Pancreas (tissue), 10 donors: ENCODE measurements around the gene KAZN. TPM values are rescaled to one million over a fixed set of nuclear protein-coding genes. Genes with fewer than 3 reads are reported as not detected.

Source experiments
- ATAC-seq, 4 donors: fragments of 200-7000 bp; cut with Tn5 transposase; one replicate each; pipeline versions ENCODE4 v1.8.0 to v1.9.1; 2020; ENCODE audit warnings: mild to moderate bottlenecking in 4 of 4, moderate library complexity in 4 of 4
- DNase-seq, 6 donors: peaks; one replicate each; pipeline ENCODE4 v3.0.0-alpha.2; 2020
- FAIRE-seq: peaks from 2 replicates; lab custom pipeline; 2012; peaks lifted over from hg19 to GRCh38; lab: Jason Lieb, UNC
- H3K27ac ChIP-seq, 4 donors: fragments of 200-600 bp; sonication (generic); 1 replicate in 3 of 4; 2 replicates in 1 of 4; pipeline versions ENCODE4 v1.5.0 to v1.8.0; 2020
- H3K27me3 ChIP-seq, 4 donors: fragments of 200-600 bp; one replicate each; pipeline ENCODE4 v1.8.0; 2021
- H3K36me3 ChIP-seq, 3 donors: fragments of 200-600 bp; sonication (generic) in 1 of 3; one replicate each; pipeline versions ENCODE4 v1.5.0 to v1.8.0; 2020 to 2021
- H3K4me1 ChIP-seq, 3 donors: fragments of 200-600 bp; one replicate each; pipeline ENCODE4 v1.8.0; 2021
- H3K4me3 ChIP-seq, 4 donors: fragments of 200-600 bp; sonication (generic) in 2 of 4; one replicate each; pipeline versions ENCODE4 v1.5.0 to v1.8.0; 2020 to 2021
- H3K9me3 ChIP-seq, 4 donors: fragments of 200-600 bp; one replicate each; pipeline ENCODE4 v1.8.0; 2021
- WGBS, 2 donors: extraction: QIAGEN DNeasy Blood & Tissue Kit; methylation state at CpG; one replicate each; pipeline ENCODE4 v1.1.7; 2013; 5-methylcytosine and 5-hydroxymethylcytosine counted together
- intact Hi-C, 3 donors: fragments of 100-400 bp; cut with DNase I; formaldehyde crosslinking; loops; one replicate each; pipeline versions ENCODE4 v1.11.1 to v1.14.2; 2022
- polyA plus RNA-seq, 2 donors: library from polyadenylated mRNA; stranded (reverse); fragments of 200-250 nt; gene quantifications; one replicate each; pipeline ENCODE4 v1.2.3, GENCODE V29; 2013
- total RNA-seq, 6 donors: library from RNA; stranded (reverse); fragmentation: NEBNext Ultra II Directional in 4 of 6; extraction: Animal tissue kit (Norgen Biotek cat#: 25700) in 4 of 6; gene quantifications; one replicate each; pipeline versions ENCODE4 v1.2.1 to v1.2.4, GENCODE V29; 2021 to 2023
- TF ChIP-seq, protein P1 (sequence below), 4 donors: fragments of 200-600 bp; sonication (generic) in 3 of 4; IDR thresholded peaks; one replicate each; pipeline versions ENCODE4 v1.5.0 to v1.8.0; 2021; ENCODE audit warnings: antibody characterized with exemption in 4 of 4
- donor health status: healthy with polysubstance abuse.
- donor health status: DM: no; HTN: no; CAD: no; lungs with moderate emphysema.
- donor health status: DM: no; HTN: no; CAD: no.
- donor health status: control.
- donor health status: control.
- donor health status: Bipolar disorder and iron deficiency.
- donor health status: DM: yes; HTN: yes; CAD: no.
- donor health status: DM: no; HTN: no; CAD: no.
- donor health status: DM: no; HTN: no; CAD: no.
- donor health status: DM: yes; HTN: yes; CAD: no.

The KAZN gene
- total and polyA plus RNA-seq, 8 donors = 2.4 to 6.0 (median 4.1) TPM

GRCh38 chr1:14553711-14554110 is 44.8 kb upstream of the KAZN start:
- Histone ChIP-seq H3K4me1 (no peaks in the 10 kb centered on the region), H3K27ac (no peak overlapping the region), H3K4me3 (no peak overlapping the region), H3K27me3 (no peaks in the 10 kb centered on the region), H3K9me3 (no peaks in the 10 kb centered on the region), H3K36me3 (no peaks in the 10 kb centered on the region)
- DNase-seq (no peak), FAIRE-seq (no peak), ATAC-seq (peak in 1 of 4 donors; percentile 65)
- TF ChIP-seq, protein P1, sequence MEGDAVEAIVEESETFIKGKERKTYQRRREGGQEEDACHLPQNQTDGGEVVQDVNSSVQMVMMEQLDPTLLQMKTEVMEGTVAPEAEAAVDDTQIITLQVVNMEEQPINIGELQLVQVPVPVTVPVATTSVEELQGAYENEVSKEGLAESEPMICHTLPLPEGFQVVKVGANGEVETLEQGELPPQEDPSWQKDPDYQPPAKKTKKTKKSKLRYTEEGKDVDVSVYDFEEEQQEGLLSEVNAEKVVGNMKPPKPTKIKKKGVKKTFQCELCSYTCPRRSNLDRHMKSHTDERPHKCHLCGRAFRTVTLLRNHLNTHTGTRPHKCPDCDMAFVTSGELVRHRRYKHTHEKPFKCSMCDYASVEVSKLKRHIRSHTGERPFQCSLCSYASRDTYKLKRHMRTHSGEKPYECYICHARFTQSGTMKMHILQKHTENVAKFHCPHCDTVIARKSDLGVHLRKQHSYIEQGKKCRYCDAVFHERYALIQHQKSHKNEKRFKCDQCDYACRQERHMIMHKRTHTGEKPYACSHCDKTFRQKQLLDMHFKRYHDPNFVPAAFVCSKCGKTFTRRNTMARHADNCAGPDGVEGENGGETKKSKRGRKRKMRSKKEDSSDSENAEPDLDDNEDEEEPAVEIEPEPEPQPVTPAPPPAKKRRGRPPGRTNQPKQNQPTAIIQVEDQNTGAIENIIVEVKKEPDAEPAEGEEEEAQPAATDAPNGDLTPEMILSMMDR (IDR thresholded peaks at IDR 0.05) = no peak
- 62 to 69% methylated on average over 7 of the region's 7 CpGs for WGBS, 2 donors
- intact Hi-C loops = no loop called here

- Histone ChIP-seq H3K27ac (no peak overlapping the region), H3K4me1 (no peaks in the 10 kb centered on the region), H3K36me3 (no peaks in the 10 kb centered on the region), H3K4me3 (no peak overlapping the region), H3K9me3 (no peaks in the 10 kb centered on the region), H3K27me3 (no peaks in the 10 kb centered on the region)
- intact Hi-C loops = no loop called here
- WGBS, 2 donors = 61 to 66% methylated on average over 2 of the region's 2 CpGs
- FAIRE-seq (no peak), DNase-seq (no peak), ATAC-seq (no peak)
- TF ChIP-seq, protein P1 (IDR thresholded peaks at IDR 0.05) = no peak
Observed at GRCh38 chr1:14555091-14555490, 43.4 kb upstream of the KAZN start.

DNA sequence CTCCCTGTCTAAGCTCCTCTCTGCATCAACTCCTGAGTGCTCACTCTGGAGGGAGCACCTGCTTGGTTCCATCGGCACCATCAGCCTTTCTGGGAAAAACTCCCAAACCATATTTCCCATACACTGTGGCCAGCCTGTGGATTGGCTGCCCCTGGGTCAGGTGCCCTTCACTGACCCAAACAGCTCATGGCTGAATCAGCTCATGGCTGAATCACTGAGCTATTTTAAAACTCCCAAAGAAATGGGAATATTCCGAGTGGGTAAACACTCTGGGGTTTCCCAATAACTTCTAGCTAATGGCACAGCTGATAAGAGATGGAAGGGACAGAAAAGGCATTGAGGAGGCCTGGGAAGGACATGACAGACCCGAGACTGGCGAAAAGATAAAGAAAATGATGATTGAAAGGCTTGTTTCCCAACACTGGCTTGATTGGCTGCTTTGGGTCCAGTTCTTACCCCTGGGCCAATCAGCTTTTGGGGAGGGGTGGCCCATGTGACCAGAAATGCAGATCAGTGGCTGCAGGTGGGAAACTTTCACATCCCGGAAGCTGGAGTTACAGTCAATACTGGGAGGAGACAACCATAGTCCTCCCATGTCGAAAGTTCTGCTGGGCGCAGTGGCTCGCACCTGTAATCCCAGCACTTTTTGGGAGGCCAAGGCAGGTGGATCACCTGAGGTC is 37.3 kb upstream of the KAZN start:
- no peak overlapping the region for H3K27ac ChIP-seq
- DNase-seq = no peak
- 81 to 84% methylated on average over 8 of the region's 8 CpGs for WGBS, 2 donors
- TF ChIP-seq, protein P1 (IDR thresholded peaks at IDR 0.05) = no peak
- H3K4me1 ChIP-seq = no peaks in the 10 kb centered on the region
- H3K4me3 ChIP-seq = no peak overlapping the region
- no peak for ATAC-seq
- intact Hi-C loops = no loop called here
- H3K36me3 ChIP-seq = no peaks in the 10 kb centered on the region
- no peaks in the 10 kb centered on the region for H3K9me3 ChIP-seq
- no peak for FAIRE-seq
- no peaks in the 10 kb centered on the region for H3K27me3 ChIP-seq

GRCh38 chr1:14565090-14565489 is 33.4 kb upstream of the KAZN start:
- no peak for FAIRE-seq
- intact Hi-C loops = no loop called here
- H3K36me3 ChIP-seq = no peaks in the 10 kb centered on the region
- H3K9me3 ChIP-seq = no peaks in the 10 kb centered on the region
- no peaks in the 10 kb centered on the region for H3K4me1 ChIP-seq
- no peak overlapping the region for H3K4me3 ChIP-seq
- DNase-seq = no peak
- no peaks in the 10 kb centered on the region for H3K27me3 ChIP-seq
- ATAC-seq = no peak
- H3K27ac ChIP-seq = no peak overlapping the region
- TF ChIP-seq, protein P1 (IDR thresholded peaks at IDR 0.05) = no peak
- 44 to 45% methylated on average over 2 of the region's 2 CpGs for WGBS, 2 donors

DNA sequence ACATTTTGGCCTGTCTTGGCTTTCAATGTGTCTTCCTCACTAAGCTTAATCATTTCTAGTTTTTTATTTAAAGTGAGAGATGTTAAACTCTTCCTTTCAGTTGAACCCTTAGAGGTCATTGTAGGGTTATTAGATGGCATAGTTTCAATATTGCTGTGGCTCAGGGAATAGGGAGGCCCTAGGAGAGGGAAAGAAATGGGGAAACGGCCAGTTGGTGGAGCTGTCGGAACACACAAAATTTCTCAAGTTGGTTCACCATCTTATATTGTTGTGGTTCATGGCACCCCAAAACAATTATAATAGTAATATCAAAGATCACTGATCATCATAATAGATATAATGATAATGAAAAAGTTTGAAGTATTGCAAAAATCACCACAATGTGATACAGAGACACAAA is 31.4 kb upstream of the KAZN start:
- no peak overlapping the region for H3K4me3 ChIP-seq
- H3K27me3 ChIP-seq = no peaks in the 10 kb centered on the region
- WGBS, 2 donors = 76 to 77% methylated on average over 2 of the region's 2 CpGs
- FAIRE-seq = no peak
- H3K27ac ChIP-seq = no peak overlapping the region
- DNase-seq = no peak
- intact Hi-C loops = no loop called here
- ATAC-seq = no peak
- no peaks in the 10 kb centered on the region for H3K4me1 ChIP-seq
- H3K9me3 ChIP-seq = no peaks in the 10 kb centered on the region
- TF ChIP-seq, protein P1 (IDR thresholded peaks at IDR 0.05) = no peak
- no peaks in the 10 kb centered on the region for H3K36me3 ChIP-seq
